ENCODE measurements around the gene ADAMTS20.

Gene ADAMTS20

GRCh38 chr12:43428088-43428600 lies 123.9 kb downstream of the ADAMTS20 start:
- TF ChIP-seq, protein P1, sequence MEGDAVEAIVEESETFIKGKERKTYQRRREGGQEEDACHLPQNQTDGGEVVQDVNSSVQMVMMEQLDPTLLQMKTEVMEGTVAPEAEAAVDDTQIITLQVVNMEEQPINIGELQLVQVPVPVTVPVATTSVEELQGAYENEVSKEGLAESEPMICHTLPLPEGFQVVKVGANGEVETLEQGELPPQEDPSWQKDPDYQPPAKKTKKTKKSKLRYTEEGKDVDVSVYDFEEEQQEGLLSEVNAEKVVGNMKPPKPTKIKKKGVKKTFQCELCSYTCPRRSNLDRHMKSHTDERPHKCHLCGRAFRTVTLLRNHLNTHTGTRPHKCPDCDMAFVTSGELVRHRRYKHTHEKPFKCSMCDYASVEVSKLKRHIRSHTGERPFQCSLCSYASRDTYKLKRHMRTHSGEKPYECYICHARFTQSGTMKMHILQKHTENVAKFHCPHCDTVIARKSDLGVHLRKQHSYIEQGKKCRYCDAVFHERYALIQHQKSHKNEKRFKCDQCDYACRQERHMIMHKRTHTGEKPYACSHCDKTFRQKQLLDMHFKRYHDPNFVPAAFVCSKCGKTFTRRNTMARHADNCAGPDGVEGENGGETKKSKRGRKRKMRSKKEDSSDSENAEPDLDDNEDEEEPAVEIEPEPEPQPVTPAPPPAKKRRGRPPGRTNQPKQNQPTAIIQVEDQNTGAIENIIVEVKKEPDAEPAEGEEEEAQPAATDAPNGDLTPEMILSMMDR (IDR thresholded peaks at IDR 0.05): no peak
- H3K36me3 Mint-ChIP-seq (ENCODE audit: low read depth): peaks cover 41% of the 10 kb centered on the region
- no peak for DNase-seq

DNA sequence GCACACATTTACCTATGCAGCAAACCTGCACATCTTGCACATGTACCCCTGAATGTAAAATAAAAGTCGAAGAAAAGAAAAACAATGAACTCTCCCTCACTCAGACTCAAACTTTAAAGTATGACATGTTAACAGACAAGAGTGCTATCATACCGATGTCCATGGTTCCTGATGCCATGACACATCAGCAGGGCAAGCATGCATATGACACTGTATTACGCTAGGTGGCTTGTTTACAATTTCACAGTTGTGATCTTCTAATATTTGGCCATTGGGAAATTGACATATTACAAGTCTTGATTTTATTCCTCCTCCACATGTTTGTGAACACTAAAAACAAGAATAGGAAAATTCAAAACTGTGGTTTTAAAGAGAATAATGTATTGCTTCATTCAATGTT lies 126.6 kb downstream of the ADAMTS20 start:
- H3K4me3 Mint-ChIP-seq: no peak overlapping the region
- no peak overlapping the region for H3K27ac Mint-ChIP-seq
- no peak for DNase-seq
- H3K9me3 Mint-ChIP-seq: no peaks in the 10 kb centered on the region
- peaks cover 24% of the 10 kb centered on the region for H3K36me3 Mint-ChIP-seq (ENCODE audit: low read depth)
- H3K27me3 Mint-ChIP-seq (ENCODE audit: low read depth, poor library complexity): no peaks in the 10 kb centered on the region
- TF ChIP-seq, protein P1 (IDR thresholded peaks at IDR 0.05): no peak
- H3K4me1 Mint-ChIP-seq: no peaks in the 10 kb centered on the region

More at GRCh38 chr12:43428088-43428600, 123.9 kb downstream of the ADAMTS20 start:
- Mint-ChIP-seq H3K4me1 (no peaks in the 10 kb centered on the region), H3K9me3 (no peaks in the 10 kb centered on the region), H3K27me3 (ENCODE audit: low read depth, poor library complexity) (no peaks in the 10 kb centered on the region), H3K27ac (no peak overlapping the region), H3K4me3 (no peak overlapping the region)

DNA sequence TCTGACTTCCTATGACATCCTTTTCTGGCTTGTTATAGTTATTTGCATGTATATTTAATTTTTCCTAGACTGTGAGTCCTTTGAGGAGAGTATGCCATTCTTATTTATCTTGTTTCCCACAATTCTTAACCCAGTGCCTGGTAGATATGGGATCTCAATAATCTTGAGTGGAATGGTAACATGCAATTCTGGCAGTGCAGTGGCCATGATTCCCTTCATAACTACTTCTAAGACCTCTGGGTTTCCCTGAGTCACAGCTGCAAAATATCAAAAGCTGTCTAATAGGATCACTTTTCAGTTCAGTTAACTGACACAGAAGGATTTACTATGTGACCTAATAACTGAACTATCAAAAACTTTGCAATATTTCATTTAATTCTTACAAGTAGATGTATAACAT lies 135.0 kb downstream of the ADAMTS20 start:
- Mint-ChIP-seq H3K27me3 (ENCODE audit: low read depth, poor library complexity) (peaks cover 4% of the 10 kb centered on the region), H3K36me3 (ENCODE audit: low read depth) (peaks cover 5% of the 10 kb centered on the region), H3K27ac (no peak overlapping the region), H3K4me3 (no peak overlapping the region), H3K4me1 (peaks cover 7% of the 10 kb centered on the region), H3K9me3 (peaks cover 18% of the 10 kb centered on the region)
- TF ChIP-seq, protein P1 (IDR thresholded peaks at IDR 0.05): no peak
- no peak for DNase-seq

DNA sequence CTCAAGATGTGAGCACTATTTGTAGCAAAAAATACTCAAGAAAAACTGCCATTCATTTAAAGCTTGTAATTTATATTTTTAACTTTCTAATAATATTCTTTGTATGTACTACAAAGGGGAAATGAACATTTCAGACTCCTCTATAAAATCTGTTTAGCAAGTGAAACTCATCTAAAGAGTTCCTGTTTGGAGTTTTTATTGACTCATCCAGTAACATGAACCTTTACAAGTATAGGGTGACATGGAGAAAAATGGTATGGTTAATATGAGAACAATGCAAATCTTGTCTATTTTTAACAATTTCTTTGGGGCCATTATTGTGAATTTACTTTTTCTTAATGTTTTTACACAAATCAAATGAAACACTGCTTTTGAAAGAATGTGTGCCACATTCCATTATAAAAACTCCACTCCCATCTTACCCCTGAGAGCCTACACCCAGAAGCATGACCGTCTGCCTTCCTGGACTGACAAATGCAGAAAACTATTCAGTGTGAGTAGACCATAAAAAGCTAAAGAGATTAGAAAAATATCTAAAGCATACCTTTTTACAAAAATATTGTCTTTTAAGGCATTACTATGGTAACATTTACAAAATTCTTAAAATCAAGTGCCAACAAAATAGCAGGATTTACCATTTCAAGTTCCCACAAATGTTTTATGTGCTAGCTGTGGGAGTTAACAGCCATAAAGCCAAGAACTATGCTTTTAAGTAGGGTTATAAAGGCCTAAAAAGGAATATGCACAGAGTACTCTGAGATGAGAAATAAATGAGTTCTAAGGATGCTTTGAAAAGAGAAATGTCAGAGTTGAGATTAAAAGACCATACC lies 144.0 kb downstream of the ADAMTS20 start:
- TF ChIP-seq, protein P1 (IDR thresholded peaks at IDR 0.05): no peak
- Mint-ChIP-seq H3K27me3 (ENCODE audit: low read depth, poor library complexity) (no peaks in the 10 kb centered on the region), H3K27ac (peak overlapping the region; percentile 91), H3K4me3 (peak overlapping the region; percentile 19), H3K4me1 (peaks cover 55% of the 10 kb centered on the region), H3K36me3 (ENCODE audit: low read depth) (peaks cover 12% of the 10 kb centered on the region), H3K9me3 (peaks cover 17% of the 10 kb centered on the region)
- no peak for DNase-seq

DNA sequence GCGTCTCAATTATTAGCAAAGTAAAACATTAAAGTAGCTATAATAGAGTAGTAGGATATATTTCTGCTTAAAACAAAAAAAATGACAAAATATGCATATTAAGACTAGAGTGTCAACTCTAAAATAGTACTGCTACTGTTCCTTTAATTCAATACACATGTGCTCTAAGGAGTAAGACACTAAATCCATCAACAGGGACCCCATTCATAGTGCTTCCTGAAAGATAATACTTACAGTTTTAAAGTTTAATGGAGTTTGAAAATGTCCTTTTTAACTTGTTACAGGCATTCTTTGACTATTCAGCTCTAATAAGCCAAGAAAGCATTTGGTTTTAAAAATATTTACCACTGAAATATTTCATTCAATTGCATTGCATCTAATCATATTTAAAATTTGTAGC lies 145.2 kb downstream of the ADAMTS20 start:
- H3K27ac Mint-ChIP-seq: peak overlapping the region; percentile 32
- no peaks in the 10 kb centered on the region for H3K27me3 Mint-ChIP-seq (ENCODE audit: low read depth, poor library complexity)
- peaks cover 12% of the 10 kb centered on the region for H3K36me3 Mint-ChIP-seq (ENCODE audit: low read depth)
- H3K9me3 Mint-ChIP-seq: peaks cover 17% of the 10 kb centered on the region
- TF ChIP-seq, protein P1 (IDR thresholded peaks at IDR 0.05): no peak
- DNase-seq: no peak
- peak overlapping the region; percentile 40 for H3K4me3 Mint-ChIP-seq
- H3K4me1 Mint-ChIP-seq: peaks cover 65% of the 10 kb centered on the region
